Sciatic nerve (tissue), 2 donors: ENCODE measurements around the gene SDS. TPM values are rescaled to one million over a fixed set of nuclear protein-coding genes. Genes with fewer than 3 reads are reported as not detected.

Experiments
- ATAC-seq: fragments of 200-7000 bp; cut with Tn5 transposase; one replicate; pipeline ENCODE4 v1.9.1; 2020; ENCODE audit warnings: mild to moderate bottlenecking, moderate library complexity
- DNase-seq: peaks from one replicate; pipeline ENCODE4 v3.0.0-alpha.2; 2020; ENCODE audit warnings: low spot score
- intact Hi-C: fragments of 100-400 bp; cut with DNase I; formaldehyde crosslinking; loops from one replicate; pipeline ENCODE4 v1.14.2; 2022
- total RNA-seq: library from RNA; stranded (reverse); fragmentation: NEBNext Ultra II Directional; extraction: Animal tissue kit (Norgen Biotek cat#: 25700); gene quantifications from one replicate; pipeline ENCODE4 v1.2.1, GENCODE V29; 2021
- donor health status: DM: no; HTN: no; CAD: no.
- donor health status: DM: no; HTN: no; CAD: no.

SDS gene
- total RNA-seq, 1 donor from 2014 or later: 0.31 TPM

GRCh38 chr12:113402586-113403260, 964 bp downstream of the SDS start:
- ATAC-seq (no peak), DNase-seq (no peak)

GRCh38 chr12:113401066-113402000, 2.4 kb downstream of the SDS start:
- intact Hi-C loops: no loop called here
- DNase-seq (no peak), ATAC-seq (no peak)

More at GRCh38 chr12:113402586-113403260, 964 bp downstream of the SDS start:
- intact Hi-C loops: no loop called here

DNA sequence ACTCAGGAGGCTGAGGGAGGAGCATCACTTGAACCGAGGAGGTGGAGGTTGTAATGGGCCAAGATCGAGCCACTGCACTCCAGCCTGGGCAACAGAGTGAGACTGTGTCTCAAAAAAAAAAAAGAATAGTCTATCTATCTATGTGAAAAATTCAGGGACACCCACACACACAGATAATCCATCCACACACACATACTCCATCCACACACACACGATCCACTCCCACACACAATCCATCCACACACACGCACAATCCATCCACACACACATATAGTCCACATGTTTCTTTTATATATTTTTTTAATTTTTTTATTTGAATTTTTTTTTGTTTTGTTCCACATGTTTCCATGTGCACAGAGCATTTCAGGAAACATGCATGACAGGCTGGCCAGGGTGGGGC, 3.3 kb downstream of the SDS start:
- ATAC-seq (no peak), DNase-seq (no peak)
- intact Hi-C loops: no loop called here

GRCh38 chr12:113399490-113399889, 4.2 kb downstream of the SDS start:
- DNase-seq: no peak
- intact Hi-C loops: no loop called here
- no peak for ATAC-seq

- DNase-seq: no peak
- intact Hi-C loops: no loop called here
Observed at GRCh38 chr12:113398346-113399290, 5.1 kb downstream of the SDS start.

GRCh38 chr12:113397497-113398197, 6.0 kb downstream of the SDS start:
- intact Hi-C loops: no loop called here
- ATAC-seq (no peak), DNase-seq (no peak)

More at GRCh38 chr12:113398346-113399290, 5.1 kb downstream of the SDS start:
- ATAC-seq: no peak

- ATAC-seq (no peak), DNase-seq (no peak)
- intact Hi-C loops: no loop called here
Observed at GRCh38 chr12:113396828-113397496, 6.7 kb downstream of the SDS start.

DNA sequence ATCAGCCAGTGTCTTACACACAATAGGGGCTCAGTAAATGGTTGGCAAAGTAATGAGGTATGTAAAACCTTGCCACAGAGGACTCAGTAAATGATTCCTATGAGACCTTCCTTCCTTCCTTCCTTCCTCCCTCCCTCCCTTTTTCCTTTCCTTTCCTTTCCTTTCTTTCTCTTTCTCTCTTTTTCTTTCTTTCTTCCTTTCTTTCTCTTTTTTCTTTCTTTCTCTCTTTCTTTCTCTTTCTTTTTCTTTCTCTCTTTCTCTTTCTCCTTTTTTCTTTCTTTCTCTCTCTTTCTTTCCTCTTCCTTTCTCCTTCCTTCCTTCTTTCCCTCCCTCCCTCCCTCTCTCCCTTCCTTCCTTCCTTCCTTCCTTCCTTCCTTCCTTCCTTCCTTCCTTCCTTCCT, 7.5 kb downstream of the SDS start:
- DNase-seq (no peak), ATAC-seq (no peak)
- intact Hi-C loops: no loop called here

DNA sequence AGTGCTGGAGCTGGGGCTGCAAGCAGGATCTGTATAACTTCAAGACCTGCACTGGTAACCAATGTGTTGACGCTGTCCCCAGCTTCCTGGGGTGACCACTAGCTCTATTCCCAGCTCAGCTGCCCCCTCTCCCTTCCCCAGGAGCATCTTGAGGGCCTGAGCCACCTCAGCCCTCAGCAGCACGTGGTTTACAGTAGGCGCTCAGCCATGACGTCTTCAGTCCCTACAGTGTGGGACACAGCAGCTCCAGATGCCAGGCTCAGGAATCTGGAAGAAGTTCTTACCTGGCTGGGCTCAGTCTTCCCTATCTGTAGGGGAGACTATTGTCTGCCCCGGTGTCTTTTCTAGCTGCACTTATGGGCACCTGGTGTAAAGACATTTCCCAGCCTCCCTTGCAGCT, 8.6 kb downstream of the SDS start:
- ATAC-seq: no peak
- no peak for DNase-seq
- intact Hi-C loops: no loop called here

DNA sequence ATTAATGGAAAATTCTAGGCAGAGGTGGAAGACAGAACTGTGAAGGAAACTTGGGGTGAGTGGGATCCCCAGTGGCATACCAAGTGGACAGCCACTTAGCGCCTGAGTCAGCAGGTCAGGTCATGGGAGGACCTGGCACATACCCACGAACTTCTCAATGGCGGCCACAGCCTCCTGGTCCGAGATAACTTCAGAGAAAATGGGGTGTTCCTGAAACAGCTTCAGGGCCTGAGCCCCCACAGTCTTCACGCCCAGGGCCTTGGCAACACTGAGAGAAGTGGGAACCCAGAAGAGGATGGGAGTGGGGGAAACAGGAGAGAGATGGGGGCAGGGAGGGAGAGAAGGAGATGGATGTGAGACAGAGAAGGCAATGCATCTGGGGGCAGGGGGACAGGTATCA, 9.9 kb downstream of the SDS start:
- ATAC-seq (no peak), DNase-seq (no peak)
- intact Hi-C loops: no loop called here

DNA sequence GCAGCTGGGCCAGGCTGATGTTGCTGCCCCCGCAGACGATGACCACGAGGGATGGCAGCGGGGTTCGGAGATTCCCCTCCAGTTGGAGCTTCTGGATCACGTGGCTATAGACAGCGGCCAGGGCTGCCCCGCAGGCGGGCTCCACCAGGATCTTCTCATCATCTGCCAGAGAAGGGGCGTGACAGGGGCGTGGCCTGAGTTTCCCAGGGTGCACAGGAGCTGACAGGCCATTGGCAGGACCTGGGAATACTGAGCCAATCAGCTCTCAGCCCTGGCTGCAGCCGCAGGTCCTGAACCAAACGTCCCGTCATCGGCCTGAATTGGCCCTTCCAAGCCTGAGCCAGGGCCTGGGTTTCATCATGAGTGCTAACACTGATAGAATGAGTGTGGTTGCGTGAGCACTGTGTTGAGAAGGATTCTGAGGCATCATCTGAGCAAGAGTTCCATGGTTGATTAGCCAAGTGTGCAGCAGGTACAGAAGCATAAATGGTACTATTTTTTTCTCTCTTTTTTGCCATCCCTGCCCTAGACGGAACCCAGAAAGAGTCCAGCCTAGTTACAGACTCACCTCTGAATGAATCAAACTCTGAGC, 10.6 kb downstream of the SDS start:
- intact Hi-C loops: no loop called here
- ATAC-seq (no peak), DNase-seq (no peak)

DNA sequence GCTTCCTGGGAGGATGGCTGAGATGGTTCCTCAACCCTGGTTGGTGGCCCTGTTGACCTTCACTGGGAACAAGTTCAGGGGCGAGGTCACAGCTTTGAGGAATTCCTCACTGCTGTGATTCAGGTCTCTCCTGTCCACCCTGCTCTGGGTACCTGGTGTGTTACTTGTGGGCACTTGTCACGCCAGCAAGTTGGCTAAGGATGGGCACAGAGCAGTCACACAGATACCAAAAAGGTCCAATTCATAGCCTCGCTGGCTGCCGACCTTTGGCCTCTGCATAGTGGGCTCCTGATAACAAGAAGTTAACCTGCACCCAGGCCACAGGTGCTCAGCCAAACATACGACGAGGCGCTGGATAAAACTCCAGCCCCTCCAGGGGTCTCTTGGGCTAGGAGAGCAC, 11.2 kb downstream of the SDS start:
- intact Hi-C loops: no loop called here
- ATAC-seq: no peak
- DNase-seq: no peak

DNA sequence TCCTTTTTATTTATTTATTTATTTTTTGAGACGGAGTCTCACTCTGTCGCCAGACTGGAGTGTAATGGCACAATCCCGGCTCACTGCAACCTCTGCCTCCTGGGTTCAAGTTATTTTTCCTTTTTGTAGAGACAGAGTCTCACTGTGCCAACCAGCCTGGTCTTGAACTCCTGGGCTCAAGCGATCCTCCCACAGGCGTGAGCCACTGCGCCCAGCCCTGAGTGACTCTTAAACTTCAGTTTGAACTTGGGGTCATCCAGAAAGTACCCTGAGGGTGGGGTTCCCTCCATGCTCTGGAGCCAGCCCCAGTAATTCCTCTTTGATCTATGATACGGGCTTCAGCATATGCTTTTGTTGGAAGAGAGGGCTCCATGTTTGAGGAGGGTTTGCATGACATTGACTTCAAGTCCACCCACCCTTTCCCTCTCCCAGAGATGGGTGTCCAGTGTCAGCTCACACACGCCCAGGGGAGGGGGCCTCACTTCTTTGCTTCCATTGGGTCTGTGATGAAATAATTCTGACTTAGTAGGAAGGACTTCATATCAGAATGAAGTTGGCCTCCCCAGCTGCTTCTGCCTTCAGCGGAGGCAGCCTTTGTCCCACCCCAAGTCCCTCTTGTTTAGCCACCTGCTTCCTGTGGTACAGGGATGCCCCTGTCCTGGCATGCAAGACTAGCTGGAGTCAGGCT, 11.9 kb downstream of the SDS start:
- no peak for DNase-seq
- ATAC-seq: no peak
- intact Hi-C loops: no loop called here

DNA sequence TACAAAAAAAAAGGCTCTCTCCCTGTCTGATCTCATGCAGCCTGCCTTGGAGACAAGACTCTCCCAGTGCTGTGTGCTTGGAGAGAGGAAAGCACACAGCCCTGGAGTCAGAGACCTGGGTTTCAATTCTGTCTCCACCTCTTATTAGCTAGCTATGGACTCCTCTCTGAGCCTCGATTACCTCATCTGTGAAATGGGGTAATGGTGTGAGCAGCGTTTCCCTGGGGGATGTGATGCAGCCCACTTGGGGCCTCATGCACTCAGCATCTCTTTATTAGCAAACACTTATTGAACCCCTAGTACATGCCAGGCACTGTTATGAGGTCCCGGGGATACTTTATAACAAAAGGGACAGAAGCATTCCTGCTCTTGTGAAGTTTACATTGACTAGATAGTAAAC, 12.5 kb downstream of the SDS start:
- ATAC-seq (no peak), DNase-seq (no peak)
- intact Hi-C loops: no loop called here

DNA sequence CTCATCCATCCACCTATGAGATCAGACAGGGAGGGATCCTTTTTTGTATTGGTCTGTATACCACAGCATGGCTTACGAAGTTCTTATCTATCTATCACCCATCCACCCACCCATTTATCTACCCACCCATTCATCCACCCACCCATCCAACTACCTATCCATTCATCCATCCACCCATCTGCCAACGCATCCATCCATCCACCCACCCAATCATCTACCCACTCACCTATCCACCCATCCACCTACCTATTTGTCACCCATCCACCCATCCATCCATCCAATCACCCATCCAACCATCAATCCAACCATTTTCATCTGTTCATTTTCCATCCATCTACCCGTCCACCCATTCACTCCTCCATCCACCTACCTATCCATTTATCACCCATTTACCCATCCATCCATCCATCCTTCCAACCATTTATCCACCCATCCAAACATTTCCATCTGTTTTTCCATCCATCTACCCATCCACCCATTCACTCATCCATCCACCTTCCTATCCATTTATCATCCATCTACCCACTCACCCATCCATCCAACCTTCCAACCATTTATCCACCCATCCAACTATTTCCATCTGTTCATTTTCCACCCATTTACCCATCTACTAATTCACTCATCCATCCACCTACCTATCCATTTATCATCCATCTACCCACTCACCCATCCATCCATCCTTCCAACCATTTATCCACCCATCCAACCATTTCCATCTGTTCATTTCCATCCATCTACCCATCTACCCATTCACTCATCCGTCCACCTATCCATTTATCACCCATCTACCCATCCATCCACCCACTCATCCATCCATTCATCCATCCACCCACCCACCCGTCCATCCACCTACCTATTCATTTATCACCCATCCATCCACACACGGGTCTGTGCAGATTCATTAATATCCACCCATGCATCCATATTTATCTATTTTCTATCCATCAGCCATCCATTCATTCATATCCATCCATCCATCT, 13.3 kb downstream of the SDS start:
- ATAC-seq (no peak), DNase-seq (no peak)
- intact Hi-C loops: no loop called here

DNA sequence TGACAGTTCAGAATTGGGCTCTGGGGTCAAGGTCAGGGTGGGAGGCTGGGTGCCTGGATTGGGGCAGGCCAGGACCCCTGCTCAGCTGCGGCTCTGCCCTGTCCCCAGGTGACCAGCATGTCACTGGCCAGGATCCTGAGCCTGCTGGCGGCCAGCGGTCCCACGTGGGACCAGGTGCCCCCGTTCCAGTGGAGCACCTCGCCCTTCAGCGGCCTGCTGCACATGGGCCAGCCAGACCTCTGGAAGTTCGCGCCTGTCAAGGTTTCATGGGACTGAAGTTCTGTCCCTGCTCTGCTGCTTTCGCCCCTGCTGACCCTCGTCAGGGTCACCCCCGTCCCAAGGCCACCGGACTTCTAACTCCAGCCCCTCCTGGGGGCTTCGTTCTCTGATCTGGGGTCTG, 15.3 kb downstream of the SDS start:
- ATAC-seq (no peak), DNase-seq (no peak)
- intact Hi-C loops: no loop called here
